Kidney (tissue), 11 donors: ENCODE results near the gene CLEC18C. TPM values are rescaled to one million over a fixed set of nuclear protein-coding genes. Genes with fewer than 3 reads are reported as not detected.
"Not testable (repeated sequence)": the region's sequence is repeated elsewhere in the genome, so short reads cannot be mapped to it uniquely, and the experiment has no call there.

Source experiments
- DNase-seq, 5 donors: peaks; one replicate each; pipeline ENCODE4 v3.0.0-alpha.2; 2013 to 2020
- FAIRE-seq: peaks from 2 replicates; lab custom pipeline; 2012; peaks lifted over from hg19 to GRCh38; lab: Jason Lieb, UNC
- H3K27ac ChIP-seq, 2 donors: one replicate each; pipeline ENCODE4 v1.7.0; 2013; ENCODE audit warnings: low read depth in 2 of 2, low read length in 2 of 2, inconsistent platforms in 1 of 2
- H3K27me3 ChIP-seq: one replicate; pipeline ENCODE4 v1.7.1; 2013; ENCODE audit warnings: low read length, inconsistent platforms; ENCODE audit not compliant: control insufficient read depth, insufficient read depth
- H3K36me3 ChIP-seq, 3 donors: one replicate each; pipeline versions ENCODE4 v1.7.0 to v1.7.1; 2013; ENCODE audit warnings: low read length in 3 of 3, control low read depth in 1 of 3, inconsistent platforms in 1 of 3; ENCODE audit not compliant: insufficient read depth in 3 of 3, control insufficient read depth in 2 of 3
- H3K4me1 ChIP-seq, 3 donors: one replicate each; pipeline versions ENCODE4 v1.7.0 to v1.7.1; 2013; ENCODE audit warnings: low read length in 3 of 3, inconsistent platforms in 1 of 3, low read depth in 1 of 3; ENCODE audit not compliant: control insufficient read depth in 2 of 3, insufficient read depth in 2 of 3
- H3K4me3 ChIP-seq, 3 donors: one replicate each; pipeline versions ENCODE4 v1.7.0 to v1.8.1; 2013; ENCODE audit warnings: low read length in 3 of 3, control low read depth in 1 of 3, inconsistent platforms in 1 of 3
- H3K9ac ChIP-seq, 3 donors: one replicate each; pipeline versions ENCODE4 v1.7.0 to v1.7.1; 2013; ENCODE audit warnings: low read length in 3 of 3, control low read depth in 1 of 3, inconsistent platforms in 1 of 3
- H3K9me3 ChIP-seq, 3 donors: one replicate each; pipeline versions ENCODE4 v1.7.0 to v1.7.1; 2013; ENCODE audit warnings: low read length in 3 of 3, control low read depth in 1 of 3, inconsistent platforms in 1 of 3; ENCODE audit not compliant: control insufficient read depth in 2 of 3, insufficient read depth in 1 of 3
- intact Hi-C: fragments of 100-400 bp; cut with DNase I; formaldehyde crosslinking; loops from one replicate; pipeline ENCODE4 v1.11.1; 2022
- polyA plus RNA-seq: library from polyadenylated mRNA; stranded (reverse); fragments of 350-450 nt; fragmentation: Illumina TruSeq; extraction: RNeasy Lipid Tissue Mini Kit (QIAGEN cat#74804); gene quantifications from one replicate; pipeline ENCODE4 v1.2.3, GENCODE V29; 2014; ENCODE audit warnings: low read depth, low replicate concordance; ENCODE audit not compliant: insufficient read depth
- total RNA-seq: library from RNA; stranded (reverse); fragmentation: NEBNext Ultra II Directional; extraction: Animal tissue kit (Norgen Biotek cat#: 25700); gene quantifications from one replicate; pipeline ENCODE4 v1.2.1, GENCODE V29; 2021
- donor health status: control.
- donor health status: control.
- donor health status: DM: yes; HTN: yes; CAD: no.
- donor health status: Normal renal cell carcinoma (clear cell type).

The CLEC18C gene
- total and polyA plus RNA-seq, 2 donors from 2014 or later: 0.57 to 67.9 TPM

- FAIRE-seq, DNase-seq, H3K9me3 ChIP-seq, H3K36me3 ChIP-seq, H3K9ac ChIP-seq, H3K4me3 ChIP-seq, intact Hi-C loops, H3K4me1 ChIP-seq, H3K27ac ChIP-seq, H3K27me3 ChIP-seq: not testable (repeated sequence)
These were observed 50.5 kb downstream of the CLEC18C start for GRCh38 chr16:70223971-70224513.

DNA sequence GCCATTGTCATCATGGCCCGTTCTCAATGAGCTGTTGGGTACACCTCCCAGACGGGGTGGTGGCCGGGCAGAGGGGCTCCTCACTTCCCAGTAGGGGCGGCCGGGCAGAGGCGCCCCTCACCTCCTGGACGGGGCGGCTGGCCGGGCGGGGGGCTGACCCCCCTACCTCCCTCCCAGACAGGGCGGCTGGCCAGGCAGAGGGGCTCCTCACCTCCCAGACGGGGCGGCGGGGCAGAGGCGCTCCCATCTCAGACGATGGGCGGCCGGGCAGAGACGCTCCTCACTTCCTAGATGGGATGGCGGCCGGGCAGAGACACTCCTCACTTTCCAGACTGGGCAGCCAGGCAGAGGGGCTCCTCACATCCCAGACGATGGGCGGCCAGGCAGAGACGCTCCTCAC is 51.1 kb downstream of the CLEC18C start:
- intact Hi-C loops, DNase-seq, H3K9me3 ChIP-seq, H3K4me1 ChIP-seq, H3K27ac ChIP-seq, H3K4me3 ChIP-seq, FAIRE-seq, H3K27me3 ChIP-seq, H3K36me3 ChIP-seq, H3K9ac ChIP-seq: not testable (repeated sequence)

GRCh38 chr16:70225430-70225829 is 51.8 kb downstream of the CLEC18C start:
- H3K9ac ChIP-seq, H3K9me3 ChIP-seq, H3K4me1 ChIP-seq, H3K27me3 ChIP-seq, H3K36me3 ChIP-seq, DNase-seq, FAIRE-seq, H3K27ac ChIP-seq, H3K4me3 ChIP-seq, intact Hi-C loops: not testable (repeated sequence)

GRCh38 chr16:70226024-70226423 is 52.4 kb downstream of the CLEC18C start:
- DNase-seq, H3K27ac ChIP-seq, H3K9ac ChIP-seq, intact Hi-C loops, H3K36me3 ChIP-seq, H3K4me1 ChIP-seq, H3K27me3 ChIP-seq, FAIRE-seq, H3K9me3 ChIP-seq, H3K4me3 ChIP-seq: not testable (repeated sequence)

DNA sequence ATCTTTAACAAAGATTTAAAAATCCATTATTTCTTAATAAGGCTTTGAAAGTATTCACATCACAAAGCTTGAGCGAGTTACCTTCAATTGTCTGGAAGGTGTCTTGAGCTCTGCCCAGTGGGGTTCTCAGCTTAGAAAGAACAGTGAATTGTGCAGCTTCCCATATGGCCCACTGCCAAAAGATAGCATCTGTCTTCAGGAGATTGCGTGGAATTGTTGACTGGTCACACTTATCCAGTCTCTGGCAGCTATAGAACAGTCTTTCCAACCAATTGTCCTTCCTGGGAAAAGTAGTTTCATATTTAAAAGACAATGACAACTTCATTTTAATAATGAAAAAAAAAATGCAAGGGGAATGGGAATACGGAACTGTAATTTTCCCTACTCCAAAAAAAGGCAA is 58.2 kb downstream of the CLEC18C start:
- H3K4me3 ChIP-seq, H3K9ac ChIP-seq, H3K9me3 ChIP-seq, FAIRE-seq, H3K4me1 ChIP-seq, H3K27ac ChIP-seq, H3K27me3 ChIP-seq, intact Hi-C loops, DNase-seq, H3K36me3 ChIP-seq: not testable (repeated sequence)

Other genes with a start within 250 kb of the CLEC18C start
- gene CLEC18A, start 222.5 kb upstream of the CLEC18C start, total RNA-seq: 0.85 TPM
- gene CLEC18A, start 222.5 kb upstream of the CLEC18C start, polyA plus RNA-seq: 87.7 TPM
- 46.9 TPM for gene PDPR, start 59.5 kb upstream of the CLEC18C start, total RNA-seq
- gene PDPR, start 59.5 kb upstream of the CLEC18C start, polyA plus RNA-seq: 7.0 TPM
- gene EXOSC6, start 78.2 kb downstream of the CLEC18C start, total RNA-seq: 22.6 TPM
- gene EXOSC6, start 78.2 kb downstream of the CLEC18C start, polyA plus RNA-seq: 13.1 TPM
- 111 TPM for gene AARS1, start 115.7 kb downstream of the CLEC18C start, total RNA-seq
- 58.2 TPM for gene AARS1, start 115.7 kb downstream of the CLEC18C start, polyA plus RNA-seq
- gene DDX19B, start 125.4 kb downstream of the CLEC18C start, total RNA-seq: 33.4 TPM
- gene DDX19B, start 125.4 kb downstream of the CLEC18C start, polyA plus RNA-seq: 25.6 TPM
- gene DDX19A, start 173.1 kb downstream of the CLEC18C start, total RNA-seq: 34.8 TPM
- 19.8 TPM for gene DDX19A, start 173.1 kb downstream of the CLEC18C start, polyA plus RNA-seq